T1000 (cell line): ENCODE data around the gene MITF.

ENCODE experiments used
- DNase-seq: peaks from one replicate; lab custom pipeline; 2025; ENCODE audit warnings: mixed read lengths; lab: John Stamatoyannopoulos, UW

MITF gene, protein sequence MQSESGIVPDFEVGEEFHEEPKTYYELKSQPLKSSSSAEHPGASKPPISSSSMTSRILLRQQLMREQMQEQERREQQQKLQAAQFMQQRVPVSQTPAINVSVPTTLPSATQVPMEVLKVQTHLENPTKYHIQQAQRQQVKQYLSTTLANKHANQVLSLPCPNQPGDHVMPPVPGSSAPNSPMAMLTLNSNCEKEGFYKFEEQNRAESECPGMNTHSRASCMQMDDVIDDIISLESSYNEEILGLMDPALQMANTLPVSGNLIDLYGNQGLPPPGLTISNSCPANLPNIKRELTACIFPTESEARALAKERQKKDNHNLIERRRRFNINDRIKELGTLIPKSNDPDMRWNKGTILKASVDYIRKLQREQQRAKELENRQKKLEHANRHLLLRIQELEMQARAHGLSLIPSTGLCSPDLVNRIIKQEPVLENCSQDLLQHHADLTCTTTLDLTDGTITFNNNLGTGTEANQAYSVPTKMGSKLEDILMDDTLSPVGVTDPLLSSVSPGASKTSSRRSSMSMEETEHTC

DNA sequence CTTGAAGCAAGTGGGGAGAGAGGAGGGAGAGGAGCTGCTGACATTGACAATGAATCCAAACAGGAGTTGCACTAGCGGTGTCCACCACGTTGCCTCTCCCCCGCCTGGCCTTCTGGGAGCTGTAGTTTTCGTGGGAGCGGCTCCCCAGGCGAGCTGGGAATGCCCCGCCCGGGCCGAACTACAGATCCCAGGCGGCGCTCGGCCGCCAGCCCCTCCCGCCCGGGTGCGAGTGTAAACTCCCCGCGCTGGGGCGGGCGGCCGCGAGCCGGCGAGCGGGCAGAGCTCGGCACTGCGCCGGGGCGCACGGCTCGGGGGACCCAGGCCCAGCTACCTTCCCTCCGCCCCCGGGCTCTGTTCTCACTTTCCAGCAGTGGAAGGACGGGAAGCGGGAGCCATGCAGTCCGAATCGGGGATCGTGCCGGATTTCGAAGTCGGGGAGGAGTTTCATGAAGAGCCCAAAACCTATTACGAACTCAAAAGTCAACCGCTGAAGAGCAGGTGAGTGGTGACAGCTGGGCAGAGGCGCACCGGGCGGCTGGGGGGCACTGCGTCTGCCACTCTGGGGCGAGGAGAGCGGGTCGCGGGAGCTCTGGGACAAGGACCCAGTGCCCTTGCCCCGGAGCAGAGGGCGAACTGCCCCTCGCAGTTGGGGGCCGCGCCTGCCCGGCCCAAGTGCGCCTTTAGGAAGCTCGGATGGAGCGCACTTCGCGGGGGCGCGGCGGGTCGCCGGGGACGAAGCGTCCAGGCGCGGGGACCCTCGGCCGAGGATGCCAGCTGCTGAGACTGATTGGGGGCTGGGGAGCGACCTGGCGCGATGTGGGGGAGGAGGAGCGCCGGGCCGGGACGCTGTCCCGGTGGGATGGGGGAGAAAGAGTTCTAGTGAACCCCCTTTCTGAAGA lies at the start of gene MITF:
TSS of gene MITF (plus strand) at position 261 of the 899 bp plus-strand sequence. CDS start at position 395, 134 bp downstream.
- peak; percentile 90 for DNase-seq

DNA sequence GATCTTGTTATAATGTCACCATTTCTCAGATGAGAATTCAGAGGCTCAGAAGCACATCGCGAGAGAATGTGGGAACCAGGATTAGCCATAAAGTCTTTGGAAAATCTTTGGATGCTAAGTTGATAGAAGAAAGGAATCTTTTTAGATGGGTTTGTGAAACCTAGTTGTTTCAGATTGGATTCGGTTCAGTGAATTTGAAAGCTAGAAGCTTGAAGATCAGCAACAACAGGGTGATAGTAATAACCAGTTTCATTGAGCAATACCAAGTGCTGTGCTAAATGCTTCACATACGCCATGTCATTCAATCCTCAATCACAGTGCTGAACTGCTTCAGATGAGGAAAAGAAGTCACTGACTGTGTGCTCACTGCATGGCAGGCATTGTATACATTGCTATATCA lies 47.4 kb upstream of the MITF start:
- no peak for DNase-seq

DNA sequence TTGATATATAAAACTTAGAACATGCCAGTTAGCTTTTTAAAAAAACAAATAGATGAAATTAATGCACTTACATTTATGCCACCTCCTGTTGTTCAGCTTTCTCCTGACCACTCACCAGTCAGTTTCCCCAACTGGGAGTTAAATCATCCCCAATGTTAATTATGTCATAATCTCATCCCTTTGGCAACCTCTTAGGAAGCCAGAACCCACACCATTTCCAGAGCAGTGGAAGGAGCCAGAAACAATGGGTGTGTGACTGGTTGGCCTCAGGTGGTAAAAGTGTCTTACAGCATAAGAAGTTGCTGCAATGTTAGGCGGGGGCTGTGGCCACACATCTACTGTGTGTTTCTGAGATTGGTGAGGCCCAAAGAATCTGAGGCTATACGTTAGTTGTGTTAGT lies 46.5 kb upstream of the MITF start:
- DNase-seq, result no peak

DNA sequence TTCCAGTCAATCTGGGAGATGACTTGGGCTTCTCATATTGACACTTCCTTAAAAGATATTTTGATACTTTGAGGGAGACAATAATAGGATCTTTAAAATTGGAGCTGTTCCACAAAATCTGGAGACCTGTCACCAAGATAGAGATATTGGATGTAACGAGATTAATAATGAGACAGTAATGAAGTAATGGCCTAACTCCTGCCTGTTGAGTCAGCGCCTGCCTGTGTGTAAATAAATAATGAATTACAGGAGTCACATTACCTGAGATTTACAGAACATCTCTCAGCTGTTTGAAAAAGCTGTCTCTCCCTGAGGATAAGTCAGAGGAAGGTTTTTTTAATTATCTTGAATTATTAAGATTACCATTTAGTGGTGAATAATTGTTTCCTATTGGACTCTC lies 43.8 kb upstream of the MITF start:
- no peak for DNase-seq

DNA sequence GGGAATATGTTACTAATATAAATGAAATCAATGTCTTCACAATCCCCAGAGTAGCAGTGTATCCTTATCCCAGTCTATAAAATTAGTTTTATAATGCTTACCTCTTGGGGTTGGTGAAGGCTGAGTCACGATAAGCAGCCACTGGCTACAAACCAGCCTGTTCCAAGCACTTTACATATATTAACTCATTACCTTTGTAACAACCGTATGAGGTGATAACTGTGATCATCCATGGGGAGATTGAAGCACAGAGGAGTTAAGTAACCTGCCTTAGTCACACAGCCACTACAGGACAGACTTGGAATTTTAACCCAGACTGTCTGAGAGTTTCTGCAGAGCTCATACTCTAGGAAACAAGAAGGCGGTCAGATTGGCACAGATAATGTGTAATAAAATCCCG lies 43.3 kb upstream of the MITF start:
- no peak for DNase-seq

DNA sequence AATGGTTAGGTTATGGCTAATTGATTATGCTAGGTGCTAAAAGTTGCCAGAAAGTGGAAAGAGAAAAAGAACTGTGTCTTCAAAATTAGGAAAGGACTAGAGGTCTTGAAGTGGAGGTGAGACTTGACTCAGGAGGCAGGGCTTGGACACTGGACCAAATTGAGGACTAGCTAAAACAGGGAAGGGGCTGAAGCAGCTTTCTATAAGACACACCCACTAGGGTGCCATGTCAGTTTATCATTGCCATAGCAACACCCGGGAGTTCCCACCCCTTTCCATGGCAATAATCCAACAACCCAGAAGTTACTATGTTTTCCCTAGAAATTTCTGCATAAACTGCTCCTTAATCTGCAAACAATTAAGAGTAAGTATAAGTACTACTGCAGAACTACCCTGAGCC lies 42.9 kb upstream of the MITF start:
- no peak for DNase-seq

DNA sequence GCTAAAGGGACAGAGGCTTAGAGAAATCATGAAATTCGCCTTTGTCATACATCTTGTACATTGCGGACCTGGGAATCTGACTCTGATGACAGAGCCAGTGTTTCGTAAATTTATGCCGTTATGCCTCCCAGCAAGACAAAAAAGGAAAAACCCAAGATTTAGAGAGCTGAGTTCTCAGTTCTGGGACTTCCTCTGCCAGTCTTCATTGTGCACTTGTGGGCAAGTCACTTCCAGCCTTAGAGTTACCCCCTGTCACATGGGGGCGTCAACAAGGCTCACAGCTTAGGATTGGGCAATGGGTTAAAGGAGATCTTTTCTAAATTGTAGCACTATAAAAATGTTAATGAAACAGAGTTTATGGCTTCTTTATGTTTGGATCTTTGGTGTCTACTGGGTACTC lies 41.9 kb upstream of the MITF start:
- no peak for DNase-seq

DNA sequence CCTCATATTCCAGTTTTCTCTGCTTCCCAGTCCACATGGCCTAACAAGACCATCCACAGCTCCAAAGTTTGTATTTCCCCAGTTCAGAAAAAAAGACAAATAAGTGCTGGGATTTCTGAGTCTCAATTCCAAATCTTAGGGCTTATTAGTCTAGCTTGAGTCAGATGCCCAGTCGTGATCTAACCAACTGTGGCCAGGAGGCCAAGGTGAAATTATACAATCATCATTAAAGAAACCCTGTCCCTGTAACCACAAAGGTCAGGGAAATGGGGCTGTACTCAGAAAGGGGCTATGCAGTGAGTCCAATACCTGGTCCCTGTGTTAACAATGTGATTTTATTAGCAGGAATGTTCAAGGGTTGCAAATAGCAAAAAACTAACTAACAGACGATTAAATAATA lies 40.5 kb upstream of the MITF start:
- no peak for DNase-seq

DNA sequence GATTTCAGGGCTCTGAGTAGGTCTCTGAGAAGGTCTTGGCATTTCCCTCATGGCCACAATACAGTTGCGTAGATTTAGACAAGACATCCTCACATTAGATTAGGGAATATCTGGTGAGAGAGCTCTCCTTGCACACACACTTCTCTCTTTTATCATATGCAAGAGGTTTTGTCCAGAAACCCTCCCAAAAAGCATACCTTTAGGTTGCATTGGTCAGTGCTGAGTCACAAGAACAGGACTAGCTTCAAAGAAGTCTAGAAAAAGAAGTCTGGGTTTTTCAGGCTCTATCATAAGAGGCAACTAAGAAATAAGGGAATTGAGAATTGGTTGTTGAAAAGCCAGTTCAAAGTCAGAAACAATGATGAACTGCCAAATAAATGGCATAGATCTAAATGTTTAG lies 40.1 kb upstream of the MITF start:
- no peak for DNase-seq

DNA sequence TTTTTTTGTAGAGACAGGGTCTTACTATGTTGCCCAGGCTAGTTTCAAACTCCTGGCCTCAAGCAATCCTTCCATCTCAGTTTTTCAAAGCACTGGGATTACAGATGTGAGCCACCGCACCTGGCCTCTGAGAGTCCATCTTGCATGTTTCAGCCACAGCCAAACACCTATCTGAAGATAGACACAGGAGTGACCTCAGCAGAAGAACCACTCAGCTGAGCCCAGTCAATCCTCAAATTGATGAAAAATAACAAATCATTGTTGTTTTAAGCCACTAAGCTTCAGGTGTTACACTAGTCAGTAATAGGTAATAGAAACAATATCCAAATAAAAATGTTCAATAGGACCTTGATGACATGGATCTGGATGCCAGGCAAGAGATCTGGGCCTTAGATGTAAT lies 38.3 kb upstream of the MITF start:
- no peak for DNase-seq

DNA sequence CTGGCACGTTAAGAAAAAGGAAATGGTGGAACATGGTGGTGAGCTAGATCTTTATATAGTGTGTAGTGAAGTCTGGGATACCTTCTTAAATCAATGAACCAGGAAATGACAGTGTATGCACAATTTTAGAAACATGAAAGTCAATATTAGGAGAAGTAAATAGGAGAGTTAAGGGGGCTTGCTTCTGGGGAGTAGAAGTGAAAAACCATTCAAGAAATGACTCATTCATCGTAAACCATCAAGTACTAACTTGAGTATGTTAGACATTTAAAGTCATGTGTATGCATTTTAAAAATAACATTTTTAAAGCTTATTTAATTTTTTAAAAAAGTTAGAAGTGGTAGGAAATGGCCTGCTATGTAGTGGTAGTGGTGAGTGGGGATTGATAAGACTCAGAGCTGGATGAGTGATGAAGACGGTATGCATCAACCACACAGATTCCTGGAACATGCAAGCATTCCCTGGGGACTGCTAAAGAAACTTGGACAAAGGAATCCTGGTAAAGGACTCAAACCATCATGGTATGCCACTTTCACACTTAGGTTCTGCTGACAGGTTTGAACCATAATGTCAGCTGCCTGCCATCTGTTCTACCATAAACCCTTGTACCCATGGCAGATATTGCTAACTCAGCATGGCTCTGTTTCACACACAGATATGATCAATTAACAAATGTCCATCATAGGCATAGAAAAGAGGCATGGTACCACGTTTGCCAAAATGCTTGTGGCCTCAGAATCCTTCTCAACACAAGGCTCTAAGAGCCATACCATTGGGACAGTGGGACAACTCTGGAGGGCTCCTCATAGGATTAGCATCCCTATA lies 28.9 kb upstream of the MITF start:
- DNase-seq, result peak; percentile 43

DNA sequence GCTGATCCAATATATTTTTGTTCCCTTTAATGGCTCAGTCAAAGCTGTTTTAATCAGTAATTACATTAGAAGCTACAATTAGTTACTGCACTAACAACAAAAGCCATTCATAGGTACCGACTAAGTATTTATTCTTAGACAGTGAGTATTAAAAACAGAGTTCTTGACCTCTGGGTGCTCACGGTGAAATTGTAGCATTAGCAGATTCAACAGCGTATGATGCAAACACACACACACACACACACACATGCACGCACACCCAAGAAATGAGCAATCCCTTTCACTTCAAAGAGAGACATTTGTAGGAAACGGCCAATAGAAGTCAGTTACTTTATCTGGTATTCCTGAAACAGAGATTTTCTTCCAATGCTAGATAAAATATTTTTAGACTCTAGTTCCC lies 27.0 kb upstream of the MITF start:
- no peak for DNase-seq

DNA sequence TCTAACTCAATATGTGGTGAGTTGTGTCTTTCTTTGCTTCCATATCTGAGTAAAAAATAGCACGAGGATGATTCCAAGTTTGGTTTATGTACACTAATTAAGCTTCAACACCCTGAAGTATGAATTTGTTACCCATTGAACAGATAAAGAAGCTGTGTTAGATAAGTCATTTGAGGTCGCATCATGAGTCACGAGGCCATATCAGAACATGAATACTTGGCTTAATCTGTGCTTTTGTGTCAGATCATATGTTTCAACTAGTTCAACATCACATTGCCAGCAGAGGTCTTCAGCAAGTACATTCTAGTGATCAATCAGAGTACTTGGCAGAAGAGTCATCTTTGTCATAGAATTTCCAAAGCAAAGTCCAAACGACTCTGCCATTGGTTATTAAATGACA lies 26.3 kb upstream of the MITF start:
- no peak for DNase-seq

DNA sequence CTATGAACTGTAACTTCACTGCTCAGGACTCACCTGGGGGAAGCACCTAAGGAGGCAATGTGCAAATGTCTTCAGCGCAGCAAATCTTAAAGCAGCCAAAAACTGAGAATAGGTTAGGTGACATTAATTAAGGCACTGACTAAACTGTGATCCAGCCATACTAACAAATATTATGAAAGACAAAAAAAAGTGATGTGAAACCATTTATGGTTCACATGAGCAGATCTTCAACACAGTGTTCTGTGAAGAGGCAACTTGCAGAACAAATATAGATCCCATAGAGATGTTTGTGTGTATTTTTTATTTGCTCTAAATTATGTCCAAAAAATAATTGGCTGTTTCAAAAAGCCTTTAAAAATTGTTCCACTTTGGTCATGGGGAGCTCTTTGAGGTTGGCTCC lies 24.1 kb upstream of the MITF start:
- no peak for DNase-seq

DNA sequence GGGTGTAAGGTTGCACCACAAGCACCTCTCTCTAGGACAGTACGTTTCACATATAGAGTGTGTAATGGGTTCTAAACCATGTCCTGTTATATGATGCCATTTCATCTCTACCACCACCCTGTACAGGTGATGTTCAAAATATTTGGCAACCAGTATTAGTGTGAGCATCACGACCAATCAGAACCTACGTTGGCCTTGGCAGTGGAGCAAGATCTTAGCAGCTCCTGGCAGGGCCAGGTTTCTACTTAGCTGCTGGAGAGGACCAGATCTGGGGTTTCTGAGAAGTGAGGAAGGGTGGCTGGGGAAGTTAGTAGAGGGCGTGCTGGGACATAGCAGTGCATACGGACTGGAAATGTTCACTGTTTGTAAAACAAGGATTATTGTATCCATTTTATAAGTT lies 23.1 kb upstream of the MITF start:
- DNase-seq, result no peak

DNA sequence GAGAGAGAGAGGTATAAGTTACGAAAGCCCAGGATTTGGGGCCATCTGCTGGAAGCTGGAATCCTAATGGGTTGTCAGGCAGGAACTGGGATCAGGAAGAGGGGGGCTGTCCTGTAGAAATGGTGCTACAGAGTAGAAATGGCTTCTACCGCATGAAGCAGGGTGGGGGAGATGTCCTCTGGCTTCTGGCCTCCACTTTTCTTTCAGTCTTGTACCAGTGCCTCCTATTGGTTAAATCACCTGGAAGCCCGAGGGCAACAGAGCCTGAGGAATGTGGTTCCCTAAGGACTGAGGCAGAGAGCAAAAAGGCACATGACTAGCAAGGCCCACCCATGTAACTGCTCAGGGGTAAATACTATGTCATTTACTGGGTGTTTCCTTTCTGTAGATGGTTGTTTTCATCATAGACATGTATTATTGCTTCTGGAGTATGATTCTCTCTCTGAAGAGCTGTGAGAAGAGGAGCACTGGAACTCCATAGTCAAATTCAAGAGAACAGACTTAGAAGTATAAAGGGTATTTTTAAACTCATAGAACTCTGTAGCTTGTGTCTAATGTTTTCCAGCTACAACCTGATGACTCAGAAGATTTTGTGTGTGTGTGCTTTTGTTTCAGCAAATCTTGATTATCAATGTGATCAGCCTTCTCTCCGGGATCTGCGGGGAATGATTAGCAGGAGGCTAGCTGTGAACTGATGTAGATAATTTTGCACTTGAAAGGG lies 20.2 kb upstream of the MITF start:
- no peak for DNase-seq

DNA sequence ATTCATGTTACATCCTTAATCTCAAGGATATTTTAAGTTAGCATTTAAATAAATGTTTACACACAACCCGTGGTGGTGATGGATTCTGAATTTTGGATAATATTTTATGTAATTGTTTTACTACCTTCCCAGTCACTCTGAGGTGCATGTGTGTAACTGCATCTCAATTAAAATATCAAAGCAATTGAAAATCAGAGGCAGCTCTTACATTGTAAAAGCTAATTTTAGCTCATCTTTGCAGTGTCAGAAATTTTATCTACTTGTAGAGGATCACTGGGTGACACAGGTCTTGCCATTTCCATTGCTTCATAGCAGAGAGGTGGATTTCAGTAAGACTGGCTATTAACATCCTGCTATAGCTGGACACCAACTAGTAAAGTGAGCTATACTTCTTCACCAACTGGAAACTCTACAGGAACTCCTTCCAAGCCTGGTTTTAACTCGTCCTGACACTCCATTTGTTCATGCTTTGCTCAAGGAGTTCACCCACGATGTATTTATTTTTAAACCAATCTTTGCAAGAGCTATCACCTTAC lies 19.6 kb upstream of the MITF start:
- DNase-seq, result no peak

DNA sequence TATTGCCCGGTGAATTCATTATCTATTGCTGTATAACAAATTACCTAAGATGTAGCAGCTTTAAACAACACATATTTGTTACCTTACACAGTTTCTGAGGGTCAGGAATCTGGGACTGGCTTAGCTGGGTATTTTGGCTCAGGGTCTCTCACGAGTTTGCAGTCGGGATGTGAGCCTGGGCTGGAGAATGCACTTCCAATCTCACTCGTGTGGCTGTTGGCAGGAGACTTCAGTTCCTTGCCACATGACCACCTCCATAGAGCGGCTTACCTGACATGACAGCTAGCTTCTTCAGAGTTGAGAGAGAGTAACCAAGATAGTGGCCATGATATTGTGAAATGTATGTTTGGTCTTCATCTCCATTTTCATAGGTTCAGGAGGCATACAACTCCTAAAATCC lies 18.4 kb upstream of the MITF start:
- no peak for DNase-seq

DNA sequence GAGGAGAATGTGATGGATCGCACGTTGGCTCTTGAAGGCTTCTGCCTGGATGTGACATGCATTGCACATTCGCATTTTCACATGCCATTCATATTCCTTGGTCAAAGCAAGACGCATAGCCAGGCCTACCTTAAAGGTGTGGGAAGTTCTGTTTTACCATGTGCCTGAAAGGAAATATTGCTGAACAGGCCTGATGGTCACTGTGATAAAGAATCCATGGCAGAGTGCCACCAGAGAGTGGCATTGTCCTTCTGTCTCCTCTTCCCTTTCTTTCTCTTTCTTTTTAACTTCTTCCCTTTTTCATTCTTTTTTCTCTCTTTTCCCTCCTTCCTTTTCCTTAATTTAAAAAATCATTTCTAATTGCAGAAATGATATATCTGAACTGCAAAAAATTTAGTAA lies 15.9 kb upstream of the MITF start:
- no peak for DNase-seq

DNA sequence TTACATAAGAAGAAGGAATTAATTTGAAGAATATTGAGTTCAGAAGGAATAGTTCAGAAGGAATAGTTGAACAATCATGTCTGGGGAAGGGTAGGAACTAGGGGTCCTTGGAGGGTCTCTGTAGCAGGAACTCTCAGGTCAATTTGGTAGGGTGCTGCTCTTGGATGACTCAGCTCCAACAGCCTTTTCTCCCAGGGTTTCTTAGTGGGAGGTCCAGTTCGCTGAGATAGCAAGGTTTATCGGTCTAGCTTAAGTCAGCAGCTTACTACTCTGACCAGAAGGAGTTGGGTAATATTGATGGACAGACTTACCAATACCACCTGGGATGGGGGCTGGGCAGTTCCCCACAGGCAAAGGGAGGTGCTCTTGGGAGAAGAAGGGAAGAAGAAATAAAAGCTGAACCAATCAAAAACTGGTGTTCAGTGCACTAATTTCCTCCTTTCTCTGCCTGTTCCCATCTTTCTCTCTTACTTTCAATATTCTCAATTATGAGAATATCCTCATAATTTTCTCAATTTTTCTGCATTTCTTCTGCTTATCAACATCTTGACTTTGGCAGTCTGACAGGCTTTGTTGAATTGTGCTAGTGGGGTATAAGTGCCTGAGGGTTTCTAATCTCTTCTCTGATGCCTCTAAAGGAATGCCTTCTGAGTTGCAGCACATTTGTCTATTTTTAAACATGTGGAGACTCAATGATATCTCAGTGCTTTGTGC lies 14.4 kb upstream of the MITF start:
- no peak for DNase-seq
